ENCODE data around the gene UNC119.
A peak's percentile ranks its signal among the peaks of the same experiment; 100 is the strongest.

UNC119 gene

GRCh38 chr17:28572259-28573039 is 20.0 kb upstream of the UNC119 start:
- Histone ChIP-seq H3K9ac (ENCODE audit: low read depth, low read length) (no peak overlapping the region), H3K27me3 (ENCODE audit: control insufficient read depth, insufficient read depth, low read length) (no peaks in the 10 kb centered on the region), H3K9me3 (replicated peaks; ENCODE audit: low read length) (no peaks in the 10 kb centered on the region), H3K4me1 (ENCODE audit: control insufficient read depth, insufficient read depth, low read length) (peaks cover 30% of the 10 kb centered on the region), H3K4me3 (ENCODE audit: low read length) (peak overlapping the region; percentile 93), H3K36me3 (ENCODE audit: insufficient read depth, low read length) (peaks cover 14% of the 10 kb centered on the region), H3K4me2 (ENCODE audit: low read length) (peak overlapping the region; percentile 90)

GRCh38 chr17:28571361-28572122 is 19.1 kb upstream of the UNC119 start, which contains the start of gene PIGS:
Gene PIGS (minus strand): TSS chr17:28571524. CDS start chr17:28571496, 28 bp downstream.
- Histone ChIP-seq H3K27me3 (ENCODE audit: control insufficient read depth, insufficient read depth, low read length) (no peaks in the 10 kb centered on the region), H3K4me3 (ENCODE audit: low read length) (peak within 1 kb of the TSS; percentile 93), H3K4me2 (ENCODE audit: low read length) (peak within 1 kb of the TSS; percentile 90), H3K4me1 (ENCODE audit: control insufficient read depth, insufficient read depth, low read length) (peaks cover 23% of the 10 kb centered on the region), H3K36me3 (ENCODE audit: insufficient read depth, low read length) (peaks cover 8% of the 10 kb centered on the region), H3K9ac (ENCODE audit: low read depth, low read length) (peak within 1 kb of the TSS; percentile 88), H3K9me3 (replicated peaks; ENCODE audit: low read length) (no peaks in the 10 kb centered on the region)

DNA sequence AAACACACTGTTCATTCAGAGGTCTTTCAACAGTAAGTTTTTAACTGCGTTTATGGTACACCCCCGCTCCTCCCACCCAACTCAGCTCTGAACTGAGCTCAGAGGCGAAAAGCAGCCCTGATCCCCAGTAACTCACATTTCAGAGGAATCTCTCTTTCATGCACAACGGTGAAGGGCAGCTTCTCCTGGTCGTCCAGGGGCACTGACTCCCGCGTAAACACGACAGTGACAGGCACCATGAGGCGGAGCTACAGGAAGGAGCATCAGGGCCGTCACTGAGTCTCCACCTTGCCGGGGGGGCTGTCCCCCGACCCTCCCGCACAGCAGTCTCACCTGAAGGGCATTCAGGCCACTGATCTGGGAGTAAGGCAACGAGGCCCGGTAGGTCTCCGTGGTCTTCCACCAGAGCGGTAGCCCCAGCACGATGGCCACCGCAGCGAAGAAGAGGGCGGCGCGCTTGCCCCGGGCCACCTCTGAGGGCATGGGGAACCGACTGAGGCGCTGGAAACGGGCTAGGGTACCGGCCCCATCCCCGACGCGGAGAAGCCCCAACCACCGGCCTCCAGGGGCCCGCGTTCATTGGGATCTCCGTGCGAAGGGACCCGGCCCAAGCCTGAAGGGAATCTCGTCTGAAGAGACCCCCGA is 18.4 kb upstream of the UNC119 start:
- Histone ChIP-seq H3K4me2 (ENCODE audit: low read length) (peak overlapping the region; percentile 90), H3K9ac (ENCODE audit: low read depth, low read length) (peak overlapping the region; percentile 88), H3K36me3 (ENCODE audit: insufficient read depth, low read length) (peaks cover 8% of the 10 kb centered on the region), H3K9me3 (replicated peaks; ENCODE audit: low read length) (no peaks in the 10 kb centered on the region), H3K27me3 (ENCODE audit: control insufficient read depth, insufficient read depth, low read length) (no peaks in the 10 kb centered on the region), H3K4me1 (ENCODE audit: control insufficient read depth, insufficient read depth, low read length) (peaks cover 23% of the 10 kb centered on the region), H3K4me3 (ENCODE audit: low read length) (peak overlapping the region; percentile 93)

DNA sequence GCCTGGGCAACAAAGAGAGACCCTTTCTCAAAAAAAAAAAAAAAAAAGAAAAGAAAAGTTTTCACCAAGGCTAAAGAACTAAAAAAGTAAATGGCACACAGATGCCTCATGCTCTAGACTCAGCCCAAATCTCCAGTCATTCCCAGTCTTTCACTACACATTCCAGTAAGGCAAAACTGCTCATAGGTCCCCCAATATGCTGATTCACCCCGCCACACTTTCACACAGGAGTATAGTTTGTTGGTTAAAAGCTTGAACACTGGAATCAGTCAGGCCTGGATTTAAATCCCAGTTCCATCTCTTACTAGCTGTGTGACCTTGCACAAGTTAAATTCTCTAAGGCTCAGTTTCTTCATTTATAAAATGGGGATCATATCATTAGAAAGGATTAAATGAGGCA is 17.0 kb upstream of the UNC119 start:
- Histone ChIP-seq H3K27me3 (ENCODE audit: control insufficient read depth, insufficient read depth, low read length) (no peaks in the 10 kb centered on the region), H3K4me2 (ENCODE audit: low read length) (peak overlapping the region; percentile 35), H3K4me1 (ENCODE audit: control insufficient read depth, insufficient read depth, low read length) (peaks cover 23% of the 10 kb centered on the region), H3K36me3 (ENCODE audit: insufficient read depth, low read length) (peaks cover 2% of the 10 kb centered on the region), H3K9me3 (replicated peaks; ENCODE audit: low read length) (no peaks in the 10 kb centered on the region), H3K4me3 (ENCODE audit: low read length) (no peak overlapping the region), H3K9ac (ENCODE audit: low read depth, low read length) (no peak overlapping the region)

DNA sequence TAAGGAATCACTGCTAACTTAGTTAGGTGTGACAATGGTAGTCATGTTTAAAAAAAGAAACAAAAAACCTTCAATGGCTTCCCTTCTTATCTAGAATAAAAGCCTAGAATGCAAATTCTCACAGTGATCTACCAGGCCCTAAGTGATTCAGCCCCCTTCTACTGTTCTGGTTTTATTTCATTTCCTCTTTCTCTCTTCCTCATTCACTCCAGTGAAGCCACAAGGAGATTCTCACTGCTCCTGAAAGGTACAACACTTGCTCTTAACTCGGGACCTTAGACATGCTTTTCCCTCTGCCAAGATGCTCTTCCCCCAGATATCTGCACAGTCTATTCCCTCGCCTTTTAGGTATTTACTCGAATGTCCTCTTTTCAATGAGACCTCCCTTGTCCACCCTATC is 15.2 kb upstream of the UNC119 start:
- H3K4me1 ChIP-seq (ENCODE audit: control insufficient read depth, insufficient read depth, low read length), result peaks cover 23% of the 10 kb centered on the region
- H3K4me2 ChIP-seq (ENCODE audit: low read length), result no peak overlapping the region
- H3K27me3 ChIP-seq (ENCODE audit: control insufficient read depth, insufficient read depth, low read length), result no peaks in the 10 kb centered on the region
- no peak overlapping the region for H3K9ac ChIP-seq (ENCODE audit: low read depth, low read length)
- peaks cover 6% of the 10 kb centered on the region for H3K36me3 ChIP-seq (ENCODE audit: insufficient read depth, low read length)
- no peaks in the 10 kb centered on the region for H3K9me3 ChIP-seq (replicated peaks; ENCODE audit: low read length)
- H3K4me3 ChIP-seq (ENCODE audit: low read length), result no peak overlapping the region

GRCh38 chr17:28563475-28563874 is 11.1 kb upstream of the UNC119 start:
- H3K36me3 ChIP-seq (ENCODE audit: insufficient read depth, low read length), result peaks cover 20% of the 10 kb centered on the region
- H3K27me3 ChIP-seq (ENCODE audit: control insufficient read depth, insufficient read depth, low read length), result no peaks in the 10 kb centered on the region

GRCh38 chr17:28555022-28555421 is 2.6 kb upstream of the UNC119 start:
- Histone ChIP-seq H3K9ac (ENCODE audit: low read depth, low read length) (no peak overlapping the region), H3K4me3 (ENCODE audit: low read length) (no peak overlapping the region), H3K36me3 (ENCODE audit: insufficient read depth, low read length) (peaks cover 48% of the 10 kb centered on the region), H3K4me2 (ENCODE audit: low read length) (no peak overlapping the region), H3K9me3 (replicated peaks; ENCODE audit: low read length) (no peaks in the 10 kb centered on the region), H3K4me1 (ENCODE audit: control insufficient read depth, insufficient read depth, low read length) (peaks cover 12% of the 10 kb centered on the region), H3K27me3 (ENCODE audit: control insufficient read depth, insufficient read depth, low read length) (no peaks in the 10 kb centered on the region)

More at GRCh38 chr17:28563475-28563874, 11.1 kb upstream of the UNC119 start:
- H3K9me3 ChIP-seq (replicated peaks; ENCODE audit: low read length), result no peaks in the 10 kb centered on the region
- no peak overlapping the region for H3K4me3 ChIP-seq (ENCODE audit: low read length)
- H3K4me2 ChIP-seq (ENCODE audit: low read length), result no peak overlapping the region
- H3K9ac ChIP-seq (ENCODE audit: low read depth, low read length), result no peak overlapping the region
- H3K4me1 ChIP-seq (ENCODE audit: control insufficient read depth, insufficient read depth, low read length), result peaks cover 9% of the 10 kb centered on the region

GRCh38 chr17:28554565-28554964 is 2.1 kb upstream of the UNC119 start:
- Histone ChIP-seq H3K4me3 (ENCODE audit: low read length) (no peak overlapping the region), H3K27me3 (ENCODE audit: control insufficient read depth, insufficient read depth, low read length) (no peaks in the 10 kb centered on the region), H3K4me2 (ENCODE audit: low read length) (no peak overlapping the region), H3K4me1 (ENCODE audit: control insufficient read depth, insufficient read depth, low read length) (peaks cover 12% of the 10 kb centered on the region), H3K9ac (ENCODE audit: low read depth, low read length) (no peak overlapping the region), H3K9me3 (replicated peaks; ENCODE audit: low read length) (no peaks in the 10 kb centered on the region), H3K36me3 (ENCODE audit: insufficient read depth, low read length) (peaks cover 48% of the 10 kb centered on the region)

- H3K9ac ChIP-seq (ENCODE audit: low read depth, low read length), result no peak overlapping the region
- H3K9me3 ChIP-seq (replicated peaks; ENCODE audit: low read length), result no peaks in the 10 kb centered on the region
- peak overlapping the region; percentile 89 for H3K4me3 ChIP-seq (ENCODE audit: low read length)
- no peaks in the 10 kb centered on the region for H3K27me3 ChIP-seq (ENCODE audit: control insufficient read depth, insufficient read depth, low read length)
- peaks cover 41% of the 10 kb centered on the region for H3K36me3 ChIP-seq (ENCODE audit: insufficient read depth, low read length)
- peaks cover 12% of the 10 kb centered on the region for H3K4me1 ChIP-seq (ENCODE audit: control insufficient read depth, insufficient read depth, low read length)
- H3K4me2 ChIP-seq (ENCODE audit: low read length), result peak overlapping the region; percentile 92
Observed at GRCh38 chr17:28553000-28553505, 629 bp upstream of the UNC119 start.

- Histone ChIP-seq H3K9ac (ENCODE audit: low read depth, low read length) (peak overlapping the region; percentile 84), H3K4me3 (ENCODE audit: low read length) (peak overlapping the region; percentile 89), H3K36me3 (ENCODE audit: insufficient read depth, low read length) (peaks cover 38% of the 10 kb centered on the region), H3K4me1 (ENCODE audit: control insufficient read depth, insufficient read depth, low read length) (peaks cover 12% of the 10 kb centered on the region), H3K27me3 (ENCODE audit: control insufficient read depth, insufficient read depth, low read length) (no peaks in the 10 kb centered on the region), H3K4me2 (ENCODE audit: low read length) (peak overlapping the region; percentile 92), H3K9me3 (replicated peaks; ENCODE audit: low read length) (no peaks in the 10 kb centered on the region)
Observed at GRCh38 chr17:28551421-28552175, 826 bp downstream of the UNC119 start.

All from skeletal muscle satellite cell (primary cell).